MM.1S (cell line): Measurements from ENCODE around the gene CEP164.

ENCODE experiments used
- DNase-seq: peaks from one replicate; pipeline ENCODE4 v3.0.0-alpha.2; 2015
- H2AFZ ChIP-seq: fragments of 300-600 bp; sonication (generic); 2 replicates; pipeline ENCODE4 v1.6.0; 2016; ENCODE audit warnings: antibody characterized with exemption, low read length
- H3F3A ChIP-seq: fragments of 300-600 bp; sonication (generic); 2 replicates; pipeline ENCODE4 v1.6.1; 2016; ENCODE audit warnings: mild to moderate bottlenecking, antibody characterized with exemption, low read length, moderate library complexity, mixed read lengths; ENCODE audit not compliant: insufficient read depth
- H3K27ac ChIP-seq: fragments of 300-600 bp; sonication (generic); 2 replicates; pipeline ENCODE4 v1.5.1; 2016; ENCODE audit warnings: mild to moderate bottlenecking, low read length
- H3K27me3 ChIP-seq: fragments of 300-600 bp; sonication (generic); replicated peaks from 2 replicates; pipeline ENCODE4 v1.6.0; 2016; ENCODE audit warnings: low read length; ENCODE audit not compliant: insufficient read depth
- H3K36me3 ChIP-seq: fragments of 300-600 bp; sonication (generic); replicated peaks from 2 replicates; pipeline ENCODE4 v1.6.1; 2016; ENCODE audit warnings: mild to moderate bottlenecking, low read length, mixed read lengths; ENCODE audit not compliant: insufficient read depth
- H3K4me1 ChIP-seq: fragments of 300-600 bp; sonication (generic); 2 replicates; pipeline ENCODE4 v1.6.1; 2016; ENCODE audit warnings: low read length, mixed read lengths
- H3K4me2 ChIP-seq: fragments of 300-600 bp; sonication (generic); 2 replicates; pipeline ENCODE4 v1.6.0; 2016; ENCODE audit warnings: low read depth, low read length
- H3K4me3 ChIP-seq: fragments of 300-600 bp; sonication (generic); 2 replicates; pipeline ENCODE4 v1.5.1; 2016; ENCODE audit warnings: low read length, mixed read lengths
- H3K79me2 ChIP-seq: fragments of 300-600 bp; sonication (generic); 2 replicates; pipeline ENCODE4 v1.6.1; 2016; ENCODE audit warnings: mixed run types, low read length, mixed read lengths
- H3K9ac ChIP-seq: fragments of 300-600 bp; sonication (generic); 2 replicates; pipeline ENCODE4 v1.6.1; 2016; ENCODE audit warnings: low read length, mixed read lengths
- H3K9me2 ChIP-seq: fragments of 300-600 bp; sonication (generic); replicated peaks from 2 replicates; pipeline ENCODE4 v1.6.1; 2016; ENCODE audit warnings: mild to moderate bottlenecking, low read length, mixed read lengths; ENCODE audit not compliant: insufficient read depth
- H3K9me3 ChIP-seq: fragments of 300-600 bp; sonication (generic); replicated peaks from 2 replicates; pipeline ENCODE4 v1.6.1; 2016; ENCODE audit warnings: mild to moderate bottlenecking, low read length, mixed read lengths; ENCODE audit not compliant: insufficient read depth
- H4K20me1 ChIP-seq: fragments of 300-600 bp; sonication (generic); 2 replicates; pipeline ENCODE4 v1.6.1; 2016; ENCODE audit warnings: mild to moderate bottlenecking, low read length, moderate library complexity, mixed read lengths; ENCODE audit not compliant: insufficient read depth
- EZH2 ChIP-seq: fragments of 300-600 bp; sonication (generic); optimal IDR thresholded peaks from 2 replicates; pipeline ENCODE3; 2017; ENCODE audit warnings: low read depth, mild to moderate bottlenecking, antibody characterized with exemption, low read length, mixed read lengths
- EZH2phosphoT487 ChIP-seq: fragments of 300-600 bp; sonication (generic); IDR thresholded peaks from 2 replicates; pipeline ENCODE4 v1.6.1; 2018; ENCODE audit warnings: antibody characterized with exemption, low read length
- TF ChIP-seq, protein P1 (sequence below): fragments of 300-600 bp; sonication (generic); IDR thresholded peaks from 2 replicates; pipeline ENCODE4 v1.5.1; 2016; ENCODE audit warnings: antibody characterized with exemption, low read length, mixed read lengths

CEP164 gene

DNA sequence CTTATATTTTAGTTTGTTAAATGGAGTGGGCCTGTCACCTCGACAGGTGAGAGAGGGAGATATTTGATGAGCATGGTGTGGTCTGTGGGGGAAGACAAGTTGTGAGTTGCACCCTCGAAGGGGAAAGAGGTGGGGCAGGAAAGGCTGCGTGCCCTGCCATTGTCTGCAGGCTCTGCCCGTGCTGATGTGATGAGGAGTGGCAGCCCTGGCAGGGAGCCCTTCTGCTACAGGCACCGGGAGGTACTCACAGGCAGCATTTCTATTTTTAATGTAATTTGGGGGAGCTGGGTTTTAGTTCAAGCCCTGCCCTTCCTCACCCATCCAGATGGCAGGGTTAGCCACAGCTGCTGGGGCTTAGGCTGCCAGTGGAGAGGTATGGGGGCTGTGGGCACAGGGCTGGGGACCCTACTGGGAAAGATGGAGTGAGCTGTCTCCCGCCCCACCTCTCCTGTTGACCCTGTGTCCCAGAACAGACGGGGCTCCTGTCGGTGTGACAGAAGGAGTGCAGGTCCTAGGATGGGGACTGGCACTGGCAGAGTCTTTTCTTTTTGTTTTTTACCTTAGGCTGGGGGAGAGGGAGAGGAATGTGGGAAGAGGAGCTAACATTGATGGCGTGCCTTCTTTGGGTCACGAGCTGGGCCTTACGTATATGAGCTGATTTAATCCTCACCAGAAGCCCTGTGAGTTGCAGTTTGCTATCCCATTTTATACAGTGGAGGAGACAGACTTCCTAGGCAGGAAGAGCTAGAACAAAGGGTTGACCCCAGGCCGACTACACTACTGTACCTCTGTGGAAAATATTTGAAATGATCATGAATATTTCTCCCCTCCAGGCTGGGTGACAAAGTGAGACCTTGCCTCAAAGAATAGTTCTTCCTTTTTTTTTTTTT is 51.6 kb downstream of the CEP164 start:
- Histone ChIP-seq H3K9me2 (no peaks in the 10 kb centered on the region), H3K4me2 (no peak overlapping the region), H3K9ac (no peak overlapping the region), H3K4me1 (no peaks in the 10 kb centered on the region), H3K36me3 (no peaks in the 10 kb centered on the region), H3K9me3 (no peaks in the 10 kb centered on the region), H3K27ac (no peak overlapping the region), H3K4me3 (no peak overlapping the region), H4K20me1 (no peaks in the 10 kb centered on the region), H3K79me2 (no peaks in the 10 kb centered on the region), H2AFZ (no peak overlapping the region), H3F3A (no peaks in the 10 kb centered on the region), H3K27me3 (no peaks in the 10 kb centered on the region)
- TF ChIP-seq, protein P1, sequence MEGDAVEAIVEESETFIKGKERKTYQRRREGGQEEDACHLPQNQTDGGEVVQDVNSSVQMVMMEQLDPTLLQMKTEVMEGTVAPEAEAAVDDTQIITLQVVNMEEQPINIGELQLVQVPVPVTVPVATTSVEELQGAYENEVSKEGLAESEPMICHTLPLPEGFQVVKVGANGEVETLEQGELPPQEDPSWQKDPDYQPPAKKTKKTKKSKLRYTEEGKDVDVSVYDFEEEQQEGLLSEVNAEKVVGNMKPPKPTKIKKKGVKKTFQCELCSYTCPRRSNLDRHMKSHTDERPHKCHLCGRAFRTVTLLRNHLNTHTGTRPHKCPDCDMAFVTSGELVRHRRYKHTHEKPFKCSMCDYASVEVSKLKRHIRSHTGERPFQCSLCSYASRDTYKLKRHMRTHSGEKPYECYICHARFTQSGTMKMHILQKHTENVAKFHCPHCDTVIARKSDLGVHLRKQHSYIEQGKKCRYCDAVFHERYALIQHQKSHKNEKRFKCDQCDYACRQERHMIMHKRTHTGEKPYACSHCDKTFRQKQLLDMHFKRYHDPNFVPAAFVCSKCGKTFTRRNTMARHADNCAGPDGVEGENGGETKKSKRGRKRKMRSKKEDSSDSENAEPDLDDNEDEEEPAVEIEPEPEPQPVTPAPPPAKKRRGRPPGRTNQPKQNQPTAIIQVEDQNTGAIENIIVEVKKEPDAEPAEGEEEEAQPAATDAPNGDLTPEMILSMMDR: no peak
- TF ChIP-seq EZH2: no peak
- TF ChIP-seq EZH2phosphoT487: no peak
- no peak for DNase-seq

DNA sequence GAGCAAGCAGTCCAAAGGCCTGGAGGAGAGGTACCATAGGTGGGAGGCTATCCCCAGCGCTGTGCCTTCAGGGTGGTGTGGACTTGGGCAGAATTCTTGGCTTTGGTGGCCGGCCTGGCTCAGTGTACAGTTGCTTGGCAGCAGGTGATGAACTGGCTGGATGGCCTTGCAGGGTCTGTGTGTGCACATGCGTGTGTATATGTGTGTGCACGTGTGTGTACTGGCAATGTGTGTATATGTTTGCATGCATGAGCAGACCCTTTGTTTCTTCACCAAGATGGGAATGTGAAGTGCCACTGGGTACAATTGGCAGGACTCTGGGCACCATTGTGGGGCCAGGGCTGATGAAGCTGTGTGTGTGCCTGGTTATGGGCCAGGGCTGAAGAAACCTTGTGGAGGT is 53.0 kb downstream of the CEP164 start:
- Histone ChIP-seq H3K4me1 (no peaks in the 10 kb centered on the region), H3K4me2 (no peak overlapping the region), H4K20me1 (no peaks in the 10 kb centered on the region), H3F3A (no peaks in the 10 kb centered on the region), H3K27me3 (no peaks in the 10 kb centered on the region), H3K9ac (no peak overlapping the region), H3K36me3 (no peaks in the 10 kb centered on the region), H2AFZ (no peak overlapping the region), H3K27ac (no peak overlapping the region), H3K9me2 (no peaks in the 10 kb centered on the region), H3K79me2 (no peaks in the 10 kb centered on the region), H3K4me3 (no peak overlapping the region), H3K9me3 (no peaks in the 10 kb centered on the region)
- no peak for TF ChIP-seq EZH2
- TF ChIP-seq EZH2phosphoT487: no peak
- TF ChIP-seq, protein P1: no peak
- DNase-seq: no peak

DNA sequence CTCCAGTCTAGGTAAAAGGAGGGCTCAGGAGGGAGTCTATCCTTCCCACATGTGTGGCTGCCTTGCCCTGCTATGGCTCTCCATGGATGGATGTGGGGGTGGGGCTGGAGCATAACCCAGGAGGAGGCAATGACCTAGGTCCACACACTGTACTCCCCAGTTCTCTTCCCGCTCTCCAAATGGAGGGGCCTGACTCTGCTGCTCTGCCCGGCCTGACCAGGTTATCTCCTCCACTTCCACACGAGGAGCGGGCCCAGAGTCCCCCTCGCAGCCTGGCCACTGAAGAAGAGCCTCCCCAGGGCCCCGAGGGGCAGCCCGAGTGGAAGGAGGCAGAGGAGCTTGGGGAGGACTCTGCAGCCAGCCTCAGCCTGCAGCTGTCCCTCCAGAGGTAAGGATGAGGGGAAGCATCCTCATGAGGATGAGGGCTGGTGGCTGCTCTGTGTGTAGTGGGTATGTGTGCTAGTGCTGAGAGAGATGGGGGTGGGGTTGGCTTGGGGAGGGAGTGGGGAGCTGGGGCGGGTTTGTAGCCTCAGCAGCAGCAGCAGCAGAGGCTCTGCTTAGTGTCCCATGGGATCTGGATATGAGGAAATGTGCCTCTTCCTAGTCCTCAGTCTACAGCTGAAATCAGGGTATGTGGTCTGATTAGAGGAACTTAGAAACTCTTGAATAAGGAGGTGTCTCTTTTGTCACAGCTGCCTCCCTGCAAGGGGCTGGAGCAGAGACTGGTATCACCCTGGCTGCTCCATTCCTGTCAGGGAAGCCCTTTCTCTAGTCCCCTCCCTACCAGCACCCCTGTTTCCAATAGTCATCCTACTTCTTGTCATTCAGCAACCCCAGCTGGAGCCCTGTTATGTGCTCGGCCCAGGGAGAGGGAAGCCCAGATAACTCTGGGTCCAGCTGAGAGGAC is 54.1 kb downstream of the CEP164 start:
- Histone ChIP-seq H3K4me3 (no peak overlapping the region), H3F3A (no peaks in the 10 kb centered on the region), H3K36me3 (no peaks in the 10 kb centered on the region), H3K4me1 (no peaks in the 10 kb centered on the region), H2AFZ (no peak overlapping the region), H4K20me1 (no peaks in the 10 kb centered on the region), H3K9me3 (no peaks in the 10 kb centered on the region), H3K9me2 (no peaks in the 10 kb centered on the region), H3K4me2 (no peak overlapping the region), H3K79me2 (no peaks in the 10 kb centered on the region), H3K9ac (no peak overlapping the region), H3K27me3 (no peaks in the 10 kb centered on the region), H3K27ac (no peak overlapping the region)
- no peak for TF ChIP-seq EZH2phosphoT487
- TF ChIP-seq EZH2: no peak
- TF ChIP-seq, protein P1: no peak
- DNase-seq: no peak
